Measurements from ENCODE around the gene CNOT11. TPM values are rescaled to one million over a fixed set of nuclear protein-coding genes. Genes with fewer than 3 reads are reported as not detected.

CNOT11 gene
- total and polyA plus RNA-seq, 2 of the 13 experiments (the other 11 are each of a cell fraction or from before 2014, with no cell fraction given), result 114 to 209 TPM

- TF ChIP-seq ZSCAN5A (CRISPR knock-in tag; IDR thresholded peaks at IDR 0.05; ENCODE audit: borderline replicate concordance) (0 out of 2 replicates have a peak, but pooled peaks have one; percentile 16), TEAD2 (CRISPR knock-in tag; IDR thresholded peaks at IDR 0.05) (no peak), RBFOX2 (IDR thresholded peaks at IDR 0.05; ENCODE audit: low read depth, low read length) (no peak), ZNF124 (CRISPR knock-in tag; IDR thresholded peaks at IDR 0.05) (peak; percentile 43; the same call in 1 of the 2 replicates), RCOR2 (CRISPR knock-in tag; IDR thresholded peaks at IDR 0.05) (peak; percentile 49; the same call in 1 of the 2 replicates), JARID2 (CRISPR knock-in tag; IDR thresholded peaks at IDR 0.05; ENCODE audit: insufficient replicate concordance) (peak; percentile 73), ZNF672 (CRISPR knock-in tag; IDR thresholded peaks at IDR 0.05) (no peak)
Observed at GRCh38 chr2:101310834-101311695, 58.4 kb downstream of the CNOT11 start (continued).

GRCh38 chr2:101311696-101312017 lies 59.0 kb downstream of the CNOT11 start:
- Histone ChIP-seq H3K27me3 (ENCODE audit: control insufficient read depth in 1 of 2, insufficient read depth in 2 of 2, low read length in 2 of 2) (no peaks in the 10 kb centered on the region; a peak in 1 of 5 replicates), H3K36me3 (replicated peaks in 1 of 2; ENCODE audit: control insufficient read depth in 1 of 2, insufficient read depth in 2 of 2, low read length in 2 of 2) (no peaks in the 10 kb centered on the region), H3K4me2 (ENCODE audit: low read depth, low read length) (peak overlapping the region; percentile 82), H3K4me3 (replicated peaks in 1 of 3; ENCODE audit: insufficient read depth in 1 of 3, low read depth in 2 of 3, low read length in 3 of 3) (peak overlapping the region in 1 of 3 experiments; percentile 44; a peak in 1 of 6 replicates), H3K9me3 (ENCODE audit: low read length) (no peaks in the 10 kb centered on the region), H3K9ac (ENCODE audit: insufficient read depth, low read depth, low read length) (no peak overlapping the region), H3K27ac (ENCODE audit: extremely low read length, insufficient read depth, low read length) (peak overlapping the region; percentile 57), H3K79me2 (ENCODE audit: insufficient read depth, low read length) (peaks cover 19% of the 10 kb centered on the region), H2AFZ (ENCODE audit: low read length) (no peak overlapping the region), H3K4me1 (ENCODE audit: insufficient read depth, low read length) (peaks cover 35% of the 10 kb centered on the region), H4K20me1 (ENCODE audit: insufficient read depth, low read length) (peaks cover 4% of the 10 kb centered on the region)
- no peak for DNase-seq (ENCODE audit: low spot score)
- ChIA-PET POLR2A (interaction anchor here (1.5 to 4.0 kb wide), 3 partner anchors 18 to 58 kb away, joined by 5 to 37 read pairs (median 7); partner anchors contain the start of gene CNOT11), CTCF (ENCODE audit: low intra/inter-chr PET ratio, low total read pairs) (no interaction called here)
- 34% methylated on average over 3 of the region's 3 CpGs for WGBS (ENCODE audit: low lambda C conversion rate)
- no peak for FAIRE-seq
- BruUV-seq (replicated peaks), result no TSS peak
- in situ Hi-C loops (cut with HindIII; ENCODE audit: extremely low pct_ligation_motif_present, low pct_unique_long_range_greater_than_20kb), result no loop called here
- intact Hi-C loops (cut with micrococcal nuclease; ENCODE audit: unreplicated experiment), result no loop called here
- no peak for ATAC-seq
- TF ChIP-seq SATB2 (CRISPR knock-in tag; IDR thresholded peaks at IDR 0.05), result no peak
- TF ChIP-seq POLR2A (IDR thresholded peaks at IDR 0.05; ENCODE audit: insufficient read depth in 1 of 2, low read depth in 2 of 2, low read length in 2 of 2), result no peak
- TF ChIP-seq ZSCAN21 (CRISPR knock-in tag; IDR thresholded peaks at IDR 0.05; ENCODE audit: borderline replicate concordance), result no peak
- TF ChIP-seq THAP8 (CRISPR knock-in tag; IDR thresholded peaks at IDR 0.05; ENCODE audit: borderline replicate concordance), result no peak
- no peak for TF ChIP-seq ZFP82 (CRISPR knock-in tag; IDR thresholded peaks at IDR 0.05; ENCODE audit: borderline replicate concordance)
- no peak for TF ChIP-seq SRY (CRISPR knock-in tag; IDR thresholded peaks at IDR 0.05)
- no peak for TF ChIP-seq ELF3 (CRISPR knock-in tag; IDR thresholded peaks at IDR 0.05)
- no peak for TF ChIP-seq TCF12 (IDR thresholded peaks at IDR 0.05)
- TF ChIP-seq TCF12 (CRISPR knock-in tag; IDR thresholded peaks at IDR 0.05), result no peak
- TF ChIP-seq NR2F1 (CRISPR knock-in tag; IDR thresholded peaks at IDR 0.05), result 0 out of 4 replicates have a peak, but pooled peaks of 1 of the 2 experiments have one; percentile 8
- TF ChIP-seq ARID5B (CRISPR knock-in tag; IDR thresholded peaks at IDR 0.05), result 0 out of 2 replicates have a peak, but pooled peaks have one; percentile 3

Measured in HepG2 (cell line).